ENCODE data around the gene SERPINA12. TPM values are rescaled to one million over a fixed set of nuclear protein-coding genes. Genes with fewer than 3 reads are reported as not detected.

SERPINA12 gene
- total RNA-seq, 1 experiment from 2014 or later: not detected

DNA sequence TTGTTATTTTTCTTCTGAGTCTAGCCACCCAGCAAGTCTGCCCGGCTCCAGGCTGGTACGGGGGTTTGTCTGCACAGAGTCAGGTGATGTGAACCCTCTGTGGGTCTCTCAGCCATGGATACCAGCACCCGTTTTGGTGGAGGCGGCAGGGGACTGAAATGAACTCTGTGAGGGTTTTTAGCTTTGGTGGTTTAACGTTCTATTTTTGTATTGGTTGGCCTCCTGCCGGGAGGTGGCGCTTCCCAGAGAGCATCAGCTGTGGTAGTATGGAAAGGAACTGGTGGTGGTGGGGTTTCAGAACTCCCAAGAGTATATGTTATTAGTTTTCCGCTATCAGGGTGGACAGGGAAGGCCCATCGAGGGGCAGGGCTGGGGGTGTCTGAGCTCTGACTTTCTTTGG lies 46.7 kb upstream of the SERPINA12 start:
- Histone ChIP-seq H2BK20ac (ENCODE audit: low read depth, low read length, poor library complexity, severe bottlenecking) (no peak overlapping the region), H3K23me2 (ENCODE audit: insufficient read length, low read depth, low read length, poor library complexity, severe bottlenecking) (no peaks in the 10 kb centered on the region), H3K27ac (ENCODE audit: insufficient read length, low read depth, low read length) (no peak overlapping the region), H3T11ph (ENCODE audit: low read length) (no peak overlapping the region), H2AFZ (ENCODE audit: low read length) (no peak overlapping the region), H3K56ac (ENCODE audit: insufficient read length, low read depth, low read length) (no peak overlapping the region), H3K4me2 (ENCODE audit: insufficient read depth, insufficient read length, low read length) (no peak overlapping the region), H4K5ac (ENCODE audit: insufficient read length, low read depth, low read length) (no peak overlapping the region), H4K8ac (replicated peaks; ENCODE audit: insufficient read length, low read depth, low read length) (no peak overlapping the region), H2BK12ac (ENCODE audit: insufficient read length, low read depth, low read length) (no peak overlapping the region), H3K14ac (ENCODE audit: insufficient read depth, low read length) (no peak overlapping the region), H3K9ac (ENCODE audit: extremely low read depth, insufficient read length, low read length) (no peak overlapping the region), H2AK5ac (ENCODE audit: insufficient read length, low read length) (no peak overlapping the region), H3K18ac (ENCODE audit: insufficient read length, low read depth, low read length) (no peak overlapping the region), H2BK15ac (ENCODE audit: low read depth, low read length) (no peak overlapping the region), H2BK120ac (ENCODE audit: low read depth, low read length, poor library complexity, severe bottlenecking) (no peak overlapping the region), H3K79me1 (ENCODE audit: insufficient read depth, low read depth, low read length, poor library complexity, severe bottlenecking) (no peaks in the 10 kb centered on the region), H3K27me3 (ENCODE audit: insufficient read depth, low read length) (no peaks in the 10 kb centered on the region), H3K23ac (ENCODE audit: insufficient read length, low read depth, low read length) (no peak overlapping the region), H3K4ac (ENCODE audit: low read depth, low read length) (no peak overlapping the region), H4K91ac (ENCODE audit: insufficient read length, low read depth, low read length) (no peak overlapping the region), H2BK5ac (ENCODE audit: insufficient read length, low read length) (no peak overlapping the region), H4K20me1 (ENCODE audit: control insufficient read depth, insufficient read depth, insufficient read length) (no peaks in the 10 kb centered on the region), H3K9me3 (ENCODE audit: control insufficient read depth, low read depth, low read length) (no peaks in the 10 kb centered on the region), H3K79me2 (ENCODE audit: insufficient read depth, low read length) (no peaks in the 10 kb centered on the region), H3K4me1 (ENCODE audit: insufficient read depth, low read length) (no peaks in the 10 kb centered on the region)
- Mint-ChIP-seq H3K27me3 (ENCODE audit: low read depth) (peaks cover 10% of the 10 kb centered on the region), H3K4me3 (no peak overlapping the region), H3K9me3 (peaks cover 19 to 28% of the 10 kb centered on the region in 2 experiments), H3K36me3 (ENCODE audit: insufficient read depth in 1 of 3, low read depth in 3 of 3) (peaks cover 2 to 8% (median 4%) of the 10 kb centered on the region in 3 experiments; a peak in 4 of 7 replicates), H3K4me1 (peaks cover 2 to 5% of the 10 kb centered on the region in 2 experiments; a peak in 2 of 4 replicates), H3K27ac (no peak overlapping the region)
- DNase-seq: peak; percentile 16
- TF ChIP-seq, protein P1, sequence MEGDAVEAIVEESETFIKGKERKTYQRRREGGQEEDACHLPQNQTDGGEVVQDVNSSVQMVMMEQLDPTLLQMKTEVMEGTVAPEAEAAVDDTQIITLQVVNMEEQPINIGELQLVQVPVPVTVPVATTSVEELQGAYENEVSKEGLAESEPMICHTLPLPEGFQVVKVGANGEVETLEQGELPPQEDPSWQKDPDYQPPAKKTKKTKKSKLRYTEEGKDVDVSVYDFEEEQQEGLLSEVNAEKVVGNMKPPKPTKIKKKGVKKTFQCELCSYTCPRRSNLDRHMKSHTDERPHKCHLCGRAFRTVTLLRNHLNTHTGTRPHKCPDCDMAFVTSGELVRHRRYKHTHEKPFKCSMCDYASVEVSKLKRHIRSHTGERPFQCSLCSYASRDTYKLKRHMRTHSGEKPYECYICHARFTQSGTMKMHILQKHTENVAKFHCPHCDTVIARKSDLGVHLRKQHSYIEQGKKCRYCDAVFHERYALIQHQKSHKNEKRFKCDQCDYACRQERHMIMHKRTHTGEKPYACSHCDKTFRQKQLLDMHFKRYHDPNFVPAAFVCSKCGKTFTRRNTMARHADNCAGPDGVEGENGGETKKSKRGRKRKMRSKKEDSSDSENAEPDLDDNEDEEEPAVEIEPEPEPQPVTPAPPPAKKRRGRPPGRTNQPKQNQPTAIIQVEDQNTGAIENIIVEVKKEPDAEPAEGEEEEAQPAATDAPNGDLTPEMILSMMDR (conservative IDR thresholded peaks at IDR 0.05): no peak
- WGBS (ENCODE audit: extremely low coverage, insufficient read length, low lambda C conversion rate): no CpG with 5 or more reads among the region's 9 CpGs

Measured in H9 (cell line).